Esophagus squamous epithelium (tissue), 5 donors: ENCODE results near the gene ITSN1. TPM values are rescaled to one million over a fixed set of nuclear protein-coding genes. Genes with fewer than 3 reads are reported as not detected.

Experiments
- DNase-seq: peaks from one replicate; lab custom pipeline; 2025; lab: John Stamatoyannopoulos, UW
- H3K27ac ChIP-seq, 4 donors: fragments of 200-600 bp; sonication (generic); one replicate each; pipeline ENCODE4 v1.5.1; 2016 to 2019; ENCODE audit warnings: mild to moderate bottlenecking in 1 of 4
- H3K27me3 ChIP-seq, 4 donors: fragments of 200-600 bp; sonication (generic); 1 replicate in 3 of 4; 2 replicates in 1 of 4; pipeline versions ENCODE4 v1.5.1 to v1.6.0; 2017 to 2021; ENCODE audit warnings: antibody characterized with exemption in 1 of 4
- H3K36me3 ChIP-seq, 3 donors: fragments of 200-600 bp; sonication (generic); one replicate each; pipeline ENCODE4 v1.5.1; 2016 to 2019
- H3K4me1 ChIP-seq, 3 donors: fragments of 200-600 bp; sonication (generic); one replicate each; pipeline ENCODE4 v1.5.1; 2017 to 2019
- H3K4me3 ChIP-seq, 4 donors: fragments of 200-600 bp; sonication (generic); 1 replicate in 3 of 4; 2 replicates in 1 of 4; pipeline ENCODE4 v1.5.1; 2016 to 2019; ENCODE audit warnings: mild to moderate bottlenecking in 2 of 4, moderate library complexity in 1 of 4
- H3K9me3 ChIP-seq, 3 donors: fragments of 200-600 bp; sonication (generic); one replicate each; pipeline ENCODE4 v1.5.1; 2016 to 2019
- CTCF ChIP-seq, 6 experiments: fragments of 450-650 bp in 4 of 6; fragments of 200-600 bp in 2 of 6; sonication (generic) in 2 of 6; IDR thresholded peaks; one replicate each; pipeline ENCODE4 v1.5.1; 2016 to 2019; ENCODE audit warnings: antibody characterized with exemption in 6 of 6, mild to moderate bottlenecking in 4 of 6, moderate library complexity in 4 of 6
- POLR2A ChIP-seq, 4 donors: fragments of 450-650 bp; IDR thresholded peaks; one replicate each; pipeline ENCODE4 v1.6.1; 2017; ENCODE audit warnings: antibody characterized with exemption in 4 of 4, mild to moderate bottlenecking in 4 of 4, moderate library complexity in 3 of 4
- WGBS, 2 donors: methylation state at CpG; one replicate each; pipeline ENCODE4 v1.1.5; 2018; 5-methylcytosine and 5-hydroxymethylcytosine counted together
- intact Hi-C: fragments of 100-400 bp; cut with DNase I; formaldehyde crosslinking; loops from one replicate; pipeline ENCODE4 v1.15.0; 2022
- total RNA-seq, 4 donors: library from RNA; depleted of rRNA; stranded (reverse); fragments of >200 nt; gene quantifications; one replicate each; pipeline ENCODE4 v1.1.0, GENCODE V29; 2016
- donor health status: DM: yes; HTN: yes; CAD: no.

The ITSN1 gene
- total RNA-seq, 4 donors from 2014 or later = 9.5 to 27.1 (median 11.6) TPM

- no peak overlapping the region for H3K4me3 ChIP-seq
- no peaks in the 10 kb centered on the region for H3K4me1 ChIP-seq
- no peak overlapping the region for H3K27ac ChIP-seq
- H3K27me3 ChIP-seq = no peaks in the 10 kb centered on the region
- no peak for TF ChIP-seq CTCF (IDR thresholded peaks at IDR 0.05)
- no peak for TF ChIP-seq POLR2A (IDR thresholded peaks at IDR 0.05)
- H3K9me3 ChIP-seq = no peaks in the 10 kb centered on the region
- no peak for DNase-seq
- 40 to 52% methylated on average over 1 of the region's 1 CpG for WGBS, 2 donors
- intact Hi-C loops = no loop called here
- peaks cover 0 to 13% (median 0%) of the 10 kb centered on the region in 3 donors for H3K36me3 ChIP-seq
Measured at GRCh38 chr21:33789697-33790096, 147.4 kb downstream of the ITSN1 start.

- peaks cover 0 to 27% (median 0%) of the 10 kb centered on the region in 3 donors for H3K36me3 ChIP-seq
- 86 to 89% methylated on average over 3 of the region's 3 CpGs for WGBS, 2 donors
- H3K4me1 ChIP-seq = no peaks in the 10 kb centered on the region
- H3K27me3 ChIP-seq = no peaks in the 10 kb centered on the region
- no peak overlapping the region for H3K4me3 ChIP-seq
- no peaks in the 10 kb centered on the region for H3K9me3 ChIP-seq
- no peak overlapping the region for H3K27ac ChIP-seq
- DNase-seq = no peak
- TF ChIP-seq POLR2A (IDR thresholded peaks at IDR 0.05) = no peak
- intact Hi-C loops = no loop called here
Measured at GRCh38 chr21:33791073-33791472, 148.8 kb downstream of the ITSN1 start.

- no peak overlapping the region for H3K27ac ChIP-seq
- H3K4me3 ChIP-seq = no peak overlapping the region
- H3K27me3 ChIP-seq = no peaks in the 10 kb centered on the region
- 54 to 71% methylated on average over 2 of the region's 2 CpGs for WGBS, 2 donors
- TF ChIP-seq POLR2A (IDR thresholded peaks at IDR 0.05) (no peak), CTCF (IDR thresholded peaks at IDR 0.05) (no peak)
- intact Hi-C loops = no loop called here
- no peaks in the 10 kb centered on the region for H3K9me3 ChIP-seq
- DNase-seq = no peak
- H3K36me3 ChIP-seq = peaks cover 0 to 53% (median 0%) of the 10 kb centered on the region in 3 donors
- H3K4me1 ChIP-seq = no peaks in the 10 kb centered on the region
Measured at GRCh38 chr21:33794596-33794995, 152.3 kb downstream of the ITSN1 start.

- WGBS, 2 donors = 92 to 96% methylated on average over 5 of the region's 5 CpGs
- H3K27me3 ChIP-seq = no peaks in the 10 kb centered on the region
- TF ChIP-seq CTCF (IDR thresholded peaks at IDR 0.05) = no peak
- TF ChIP-seq POLR2A (IDR thresholded peaks at IDR 0.05) = no peak
- peaks cover under 1 to 17% (median 13%) of the 10 kb centered on the region in 3 donors for H3K4me1 ChIP-seq
- no peaks in the 10 kb centered on the region for H3K9me3 ChIP-seq
- H3K27ac ChIP-seq = no peak overlapping the region
- no peak overlapping the region for H3K4me3 ChIP-seq
- intact Hi-C loops = no loop called here
- DNase-seq = no peak
- H3K36me3 ChIP-seq = peaks cover 0 to 55% (median 0%) of the 10 kb centered on the region in 3 donors
Measured at GRCh38 chr21:33797565-33797964, 155.3 kb downstream of the ITSN1 start.

- intact Hi-C loops = no loop called here
- H3K9me3 ChIP-seq = no peaks in the 10 kb centered on the region
- peaks cover 0 to 51% (median 0%) of the 10 kb centered on the region in 3 donors for H3K36me3 ChIP-seq
- TF ChIP-seq POLR2A (IDR thresholded peaks at IDR 0.05) (no peak), CTCF (IDR thresholded peaks at IDR 0.05) (no peak)
- no peak for DNase-seq
- no peaks in the 10 kb centered on the region for H3K27me3 ChIP-seq
- no peak overlapping the region for H3K4me3 ChIP-seq
- peak overlapping the region in 1 of 4 donors; percentile 32 for H3K27ac ChIP-seq
- peaks cover 5 to 26% (median 16%) of the 10 kb centered on the region in 3 donors for H3K4me1 ChIP-seq
- WGBS, 2 donors = 66 to 79% methylated on average over 5 of the region's 5 CpGs
Measured at GRCh38 chr21:33799378-33800090, 157.2 kb downstream of the ITSN1 start.
